Esophagus (tissue), 2 donors: ENCODE results near the gene RCAN2. TPM values are rescaled to one million over a fixed set of nuclear protein-coding genes. Genes with fewer than 3 reads are reported as not detected.

ENCODE experiments used
- H3K27ac ChIP-seq, 2 donors: one replicate each; pipeline ENCODE4 v1.5.1; 2013; ENCODE audit warnings: low read depth in 2 of 2, mild to moderate bottlenecking in 2 of 2, inconsistent platforms in 1 of 2, low read length in 1 of 2, moderate library complexity in 1 of 2
- H3K27me3 ChIP-seq, 2 donors: one replicate each; pipeline ENCODE4 v1.6.1; 2013; ENCODE audit warnings: low read length in 2 of 2, control low read depth in 1 of 2, mild to moderate bottlenecking in 1 of 2; ENCODE audit not compliant: insufficient read depth in 2 of 2, control insufficient read depth in 1 of 2
- H3K36me3 ChIP-seq, 2 donors: one replicate each; pipeline ENCODE4 v1.6.1; 2013; ENCODE audit warnings: low read length in 1 of 2; ENCODE audit not compliant: control insufficient read depth in 2 of 2, insufficient read depth in 2 of 2
- H3K4me1 ChIP-seq, 2 donors: one replicate each; pipeline ENCODE4 v1.6.1; 2013; ENCODE audit warnings: low read length in 1 of 2; ENCODE audit not compliant: control insufficient read depth in 2 of 2, insufficient read depth in 2 of 2
- H3K4me3 ChIP-seq, 2 donors: one replicate each; pipeline ENCODE4 v1.5.1; 2013; ENCODE audit warnings: low read length in 2 of 2, mild to moderate bottlenecking in 2 of 2, low read depth in 1 of 2, moderate library complexity in 1 of 2
- H3K9me3 ChIP-seq, 2 donors: one replicate each; pipeline ENCODE4 v1.6.1; 2013; ENCODE audit warnings: mild to moderate bottlenecking in 2 of 2, low read depth in 1 of 2, low read length in 1 of 2, moderate library complexity in 1 of 2; ENCODE audit not compliant: control insufficient read depth in 2 of 2, insufficient read depth in 1 of 2
- WGBS, 2 donors: extraction: QIAGEN DNeasy Blood & Tissue Kit; methylation state at CpG; one replicate each; pipeline ENCODE4 v1.1.7; 2013; 5-methylcytosine and 5-hydroxymethylcytosine counted together
- polyA plus RNA-seq, 2 donors: library from polyadenylated mRNA; stranded (reverse); fragments of 200-250 nt; gene quantifications; one replicate each; pipeline ENCODE4 v1.2.3, GENCODE V29; 2013
- donor health status: healthy with polysubstance abuse.
- donor health status: Bipolar disorder and iron deficiency.

RCAN2 gene
- polyA plus RNA-seq, 2 donors, result 2.1 to 4.8 TPM

- Histone ChIP-seq H3K4me3 (no peak overlapping the region), H3K36me3 (no peaks in the 10 kb centered on the region), H3K4me1 (no peaks in the 10 kb centered on the region), H3K9me3 (no peaks in the 10 kb centered on the region), H3K27me3 (no peaks in the 10 kb centered on the region), H3K27ac (no peak overlapping the region)
- 70 to 73% methylated on average over 8 of the region's 8 CpGs for WGBS, 2 donors
These were observed 10.2 kb upstream of the RCAN2 start for GRCh38 chr6:46501136-46502089.

GRCh38 chr6:46500382-46500781 is 9.1 kb upstream of the RCAN2 start:
- no peaks in the 10 kb centered on the region for H3K27me3 ChIP-seq
- no peaks in the 10 kb centered on the region for H3K4me1 ChIP-seq
- H3K9me3 ChIP-seq, result no peaks in the 10 kb centered on the region
- no peak overlapping the region for H3K27ac ChIP-seq
- no peak overlapping the region for H3K4me3 ChIP-seq
- no peaks in the 10 kb centered on the region for H3K36me3 ChIP-seq

- WGBS, 2 donors, result 6 to 7% methylated on average over 30 of the region's 30 CpGs
These were observed 639 bp upstream of the RCAN2 start for GRCh38 chr6:46491628-46492547.

GRCh38 chr6:46490425-46491200 is 636 bp downstream of the RCAN2 start:
- Histone ChIP-seq H3K36me3 (no peaks in the 10 kb centered on the region), H3K9me3 (no peaks in the 10 kb centered on the region), H3K4me1 (no peaks in the 10 kb centered on the region), H3K27me3 (peaks cover 0 to 3% of the 10 kb centered on the region in 2 donors), H3K27ac (peak overlapping the region; percentile 45 to 70), H3K4me3 (peak overlapping the region; percentile 65 to 70)
- 3 to 5% methylated on average over 43 to 56 of the region's 56 CpGs for WGBS, 2 donors

More at GRCh38 chr6:46491628-46492547, 639 bp upstream of the RCAN2 start:
- Histone ChIP-seq H3K27ac (peak overlapping the region; percentile 45 to 70), H3K9me3 (no peaks in the 10 kb centered on the region), H3K4me1 (no peaks in the 10 kb centered on the region), H3K36me3 (no peaks in the 10 kb centered on the region), H3K27me3 (no peaks in the 10 kb centered on the region), H3K4me3 (peak overlapping the region; percentile 65 to 70)

GRCh38 chr6:46486181-46486580 is 5.1 kb downstream of the RCAN2 start:
- H3K4me1 ChIP-seq, result no peaks in the 10 kb centered on the region
- 55 to 58% methylated on average over 3 of the region's 3 CpGs for WGBS, 2 donors
- H3K36me3 ChIP-seq, result no peaks in the 10 kb centered on the region
- H3K27ac ChIP-seq, result no peak overlapping the region
- H3K27me3 ChIP-seq, result peaks cover 0 to 3% of the 10 kb centered on the region in 2 donors
- H3K4me3 ChIP-seq, result no peak overlapping the region
- no peaks in the 10 kb centered on the region for H3K9me3 ChIP-seq

GRCh38 chr6:46484081-46484820 is 7.0 kb downstream of the RCAN2 start:
- WGBS, 2 donors, result 72 to 75% methylated on average over 6 of the region's 6 CpGs
- Histone ChIP-seq H3K9me3 (no peaks in the 10 kb centered on the region), H3K27me3 (peaks cover 0 to 3% of the 10 kb centered on the region in 2 donors), H3K27ac (no peak overlapping the region), H3K4me3 (no peak overlapping the region), H3K4me1 (no peaks in the 10 kb centered on the region), H3K36me3 (no peaks in the 10 kb centered on the region)

- H3K27ac ChIP-seq, result no peak overlapping the region
- no peaks in the 10 kb centered on the region for H3K4me1 ChIP-seq
- no peaks in the 10 kb centered on the region for H3K9me3 ChIP-seq
- no peaks in the 10 kb centered on the region for H3K27me3 ChIP-seq
- no peak overlapping the region for H3K4me3 ChIP-seq
- no peaks in the 10 kb centered on the region for H3K36me3 ChIP-seq
These were observed 14.9 kb downstream of the RCAN2 start for GRCh38 chr6:46476301-46476700.

GRCh38 chr6:46473881-46474280 is 17.4 kb downstream of the RCAN2 start:
- Histone ChIP-seq H3K4me1 (no peaks in the 10 kb centered on the region), H3K36me3 (no peaks in the 10 kb centered on the region), H3K27me3 (no peaks in the 10 kb centered on the region), H3K9me3 (no peaks in the 10 kb centered on the region), H3K27ac (no peak overlapping the region), H3K4me3 (no peak overlapping the region)
